DOHH2 (cell line): ENCODE data around the gene DNAAF9.

Experiments used
- CTCF ChIP-seq: fragments of 200-600 bp; sonication (generic); IDR thresholded peaks from one replicate; pipeline ENCODE4 v1.5.1; 2014; ENCODE audit warnings: antibody characterized with exemption, mild to moderate bottlenecking, low read depth, low read length; ENCODE audit not compliant: poor library complexity, severe bottlenecking
- EZH2phosphoT487 ChIP-seq: fragments of 200-600 bp; sonication (generic); IDR thresholded peaks from 2 replicates; pipeline ENCODE4 v1.6.1; 2017; ENCODE audit warnings: borderline replicate concordance, mild to moderate bottlenecking, antibody characterized with exemption, low read length, moderate library complexity, mixed read lengths

GRCh38 chr20:3407771-3408637 is 535 bp upstream of the DNAAF9 start:
- no peak for TF ChIP-seq CTCF
- TF ChIP-seq EZH2phosphoT487: no peak
